Neural cell (in vitro differentiated cells): ENCODE measurements around the gene MAD2L1BP. TPM values are rescaled to one million over a fixed set of nuclear protein-coding genes. Genes with fewer than 3 reads are reported as not detected.

Experiments used
- H2AFZ ChIP-seq: fragments of 200-600, 300-800 bp; sonication (generic), shearing (Covaris generic); 2 replicates; pipeline ENCODE4 v1.6.0; 2014; ENCODE audit warnings: low read depth, mild to moderate bottlenecking, antibody characterized with exemption, low read length, moderate library complexity
- H3F3A ChIP-seq: fragments of 200-600 bp; shearing (Covaris generic); 2 replicates; pipeline ENCODE4 v1.6.1; 2016; ENCODE audit warnings: mild to moderate bottlenecking, moderate library complexity, mixed read lengths, antibody characterized with exemption, low read length; ENCODE audit not compliant: insufficient read depth, poor library complexity, severe bottlenecking
- H3K27ac ChIP-seq: fragments of 200-600, 300-800 bp; sonication (generic), shearing (Covaris generic); 2 replicates; pipeline ENCODE4 v1.5.1; 2014; ENCODE audit warnings: mild to moderate bottlenecking, low read length, moderate library complexity
- H3K27me3 ChIP-seq: fragments of 300-800, 200-600 bp; sonication (generic), shearing (Covaris generic); 2 replicates; pipeline ENCODE4 v1.6.0; 2014; ENCODE audit warnings: mild to moderate bottlenecking, low read depth, low read length, moderate library complexity; ENCODE audit not compliant: insufficient read depth
- H3K36me3 ChIP-seq: fragments of 300-800, 200-600 bp; sonication (generic), shearing (Covaris generic); 2 replicates; pipeline ENCODE4 v1.5.1; 2014; ENCODE audit warnings: mild to moderate bottlenecking, antibody characterized with exemption, low read length, moderate library complexity; ENCODE audit not compliant: insufficient read depth
- H3K4me2 ChIP-seq: fragments of 300-800, 200-600 bp; sonication (generic), shearing (Covaris generic); 2 replicates; pipeline ENCODE4 v1.6.0; 2014; ENCODE audit warnings: mild to moderate bottlenecking, low read length
- H3K4me3 ChIP-seq: fragments of 300-800, 200-600 bp; sonication (generic), shearing (Covaris generic); 2 replicates; pipeline ENCODE4 v1.5.1; 2014; ENCODE audit warnings: mild to moderate bottlenecking, low read length, moderate library complexity
- H3K79me2 ChIP-seq: fragments of 200-600 bp; shearing (Covaris generic); replicated peaks from 2 replicates; pipeline ENCODE4 v1.6.0; 2014; ENCODE audit warnings: mild to moderate bottlenecking, low read length, moderate library complexity; ENCODE audit not compliant: insufficient read depth
- H3K9ac ChIP-seq: fragments of 300-800, 200-600 bp; sonication (generic), shearing (Covaris generic); 2 replicates; pipeline ENCODE4 v1.6.1; 2016; ENCODE audit warnings: mild to moderate bottlenecking, low read length, mixed read lengths
- H3K9me2 ChIP-seq: fragments of 200-600 bp; shearing (Covaris generic); 2 replicates; pipeline ENCODE4 v1.6.1; 2016; ENCODE audit warnings: mild to moderate bottlenecking, low read length, mixed read lengths; ENCODE audit not compliant: insufficient read depth
- H3K9me3 ChIP-seq: fragments of 200-600, 300-800 bp; sonication (generic), shearing (Covaris generic); 2 replicates; pipeline ENCODE4 v1.6.1; 2016; ENCODE audit warnings: mild to moderate bottlenecking, mixed run types, low read length, moderate library complexity, mixed read lengths
- H4K20me1 ChIP-seq: fragments of 200-600 bp; shearing (Covaris generic); 2 replicates; pipeline ENCODE4 v1.6.1; 2016; ENCODE audit warnings: mild to moderate bottlenecking, mixed run types; ENCODE audit not compliant: insufficient read depth
- EP300 ChIP-seq: fragments of 450-650 bp; conservative IDR thresholded peaks from 2 replicates; pipeline ENCODE4 v1.6.1; 2014; ENCODE audit warnings: antibody characterized with exemption, mild to moderate bottlenecking, moderate library complexity; ENCODE audit not compliant: poor library complexity, severe bottlenecking
- EZH2 ChIP-seq: fragments of 200-600, 300-800 bp; shearing (Covaris generic), sonication (generic); IDR thresholded peaks from 2 replicates; pipeline ENCODE4 v1.6.1; 2014; ENCODE audit warnings: antibody characterized with exemption, low read length, borderline replicate concordance, mild to moderate bottlenecking; ENCODE audit not compliant: insufficient read depth, poor library complexity, severe bottlenecking
- MXI1 ChIP-seq: fragments of 450-650 bp; conservative IDR thresholded peaks from 2 replicates; pipeline ENCODE4 v1.6.1; 2014; ENCODE audit warnings: antibody characterized with exemption, mild to moderate bottlenecking; ENCODE audit not compliant: poor library complexity, severe bottlenecking
- POLR2AphosphoS5 ChIP-seq: IDR thresholded peaks from 2 replicates; pipeline ENCODE4 v1.6.1; 2012
- RAD21 ChIP-seq: fragments of 450-650 bp; conservative IDR thresholded peaks from 2 replicates; pipeline ENCODE4 v1.6.1; 2014; ENCODE audit warnings: antibody characterized with exemption, mild to moderate bottlenecking, moderate library complexity
- SMC3 ChIP-seq: fragments of 450-650 bp; conservative IDR thresholded peaks from 2 replicates; pipeline ENCODE4 v1.6.1; 2014; ENCODE audit warnings: antibody characterized with exemption, mild to moderate bottlenecking, moderate library complexity; ENCODE audit not compliant: poor library complexity
- TAF1 ChIP-seq: IDR thresholded peaks from 2 replicates; pipeline ENCODE4 v1.6.1; 2012; ENCODE audit warnings: low read depth
- polyA plus RNA-seq: library from polyadenylated mRNA; depleted of rRNA; stranded (reverse); fragments of >200 nt; gene quantifications from 2 replicates; pipeline ENCODE4 v1.2.3, GENCODE V29; 2014
- TF ChIP-seq, protein P1 (sequence below): IDR thresholded peaks from 2 replicates; pipeline ENCODE4 v1.6.1; 2012; ENCODE audit warnings: borderline replicate concordance
- TF ChIP-seq, protein P2 (sequence below): fragments of 450-650 bp; IDR thresholded peaks from 2 replicates; pipeline ENCODE4 v1.5.1; 2014; ENCODE audit warnings: antibody characterized with exemption, mild to moderate bottlenecking, moderate library complexity; ENCODE audit not compliant: poor library complexity, severe bottlenecking

MAD2L1BP gene
- polyA plus RNA-seq, 1 donor from 2014 or later: 43.2 TPM

DNA sequence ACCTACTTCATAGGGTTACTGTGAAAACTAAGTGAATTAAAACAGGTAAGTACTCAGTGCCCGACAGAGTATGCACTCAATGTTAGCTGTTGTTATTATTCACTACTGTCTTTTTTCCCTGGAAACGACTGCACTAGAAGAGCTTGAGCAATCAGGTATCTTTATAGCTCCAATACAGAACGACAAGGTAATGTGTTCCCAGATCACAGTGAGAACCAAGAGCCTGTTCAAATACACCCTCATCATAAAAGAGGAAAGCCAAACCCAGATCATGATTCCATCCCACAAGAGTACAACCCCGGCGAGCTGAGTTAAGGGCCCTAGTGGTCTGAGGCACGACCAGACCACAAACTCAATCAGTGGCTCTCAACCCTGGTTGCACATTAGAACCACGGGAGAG, 42.1 kb downstream of the MAD2L1BP start:
- Histone ChIP-seq H3K9me2 (no peaks in the 10 kb centered on the region), H3K36me3 (no peaks in the 10 kb centered on the region), H3K9ac (no peak overlapping the region), H3K4me3 (no peak overlapping the region), H3K9me3 (no peaks in the 10 kb centered on the region), H3K79me2 (peaks cover under 1% of the 10 kb centered on the region), H3K27ac (no peak overlapping the region), H2AFZ (no peak overlapping the region), H3K4me2 (no peak overlapping the region), H4K20me1 (no peaks in the 10 kb centered on the region), H3F3A (no peaks in the 10 kb centered on the region), H3K27me3 (no peaks in the 10 kb centered on the region)
- TF ChIP-seq EP300: no peak
- TF ChIP-seq EZH2: no peak
- TF ChIP-seq, protein P1, sequence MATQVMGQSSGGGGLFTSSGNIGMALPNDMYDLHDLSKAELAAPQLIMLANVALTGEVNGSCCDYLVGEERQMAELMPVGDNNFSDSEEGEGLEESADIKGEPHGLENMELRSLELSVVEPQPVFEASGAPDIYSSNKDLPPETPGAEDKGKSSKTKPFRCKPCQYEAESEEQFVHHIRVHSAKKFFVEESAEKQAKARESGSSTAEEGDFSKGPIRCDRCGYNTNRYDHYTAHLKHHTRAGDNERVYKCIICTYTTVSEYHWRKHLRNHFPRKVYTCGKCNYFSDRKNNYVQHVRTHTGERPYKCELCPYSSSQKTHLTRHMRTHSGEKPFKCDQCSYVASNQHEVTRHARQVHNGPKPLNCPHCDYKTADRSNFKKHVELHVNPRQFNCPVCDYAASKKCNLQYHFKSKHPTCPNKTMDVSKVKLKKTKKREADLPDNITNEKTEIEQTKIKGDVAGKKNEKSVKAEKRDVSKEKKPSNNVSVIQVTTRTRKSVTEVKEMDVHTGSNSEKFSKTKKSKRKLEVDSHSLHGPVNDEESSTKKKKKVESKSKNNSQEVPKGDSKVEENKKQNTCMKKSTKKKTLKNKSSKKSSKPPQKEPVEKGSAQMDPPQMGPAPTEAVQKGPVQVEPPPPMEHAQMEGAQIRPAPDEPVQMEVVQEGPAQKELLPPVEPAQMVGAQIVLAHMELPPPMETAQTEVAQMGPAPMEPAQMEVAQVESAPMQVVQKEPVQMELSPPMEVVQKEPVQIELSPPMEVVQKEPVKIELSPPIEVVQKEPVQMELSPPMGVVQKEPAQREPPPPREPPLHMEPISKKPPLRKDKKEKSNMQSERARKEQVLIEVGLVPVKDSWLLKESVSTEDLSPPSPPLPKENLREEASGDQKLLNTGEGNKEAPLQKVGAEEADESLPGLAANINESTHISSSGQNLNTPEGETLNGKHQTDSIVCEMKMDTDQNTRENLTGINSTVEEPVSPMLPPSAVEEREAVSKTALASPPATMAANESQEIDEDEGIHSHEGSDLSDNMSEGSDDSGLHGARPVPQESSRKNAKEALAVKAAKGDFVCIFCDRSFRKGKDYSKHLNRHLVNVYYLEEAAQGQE: no peak
- TF ChIP-seq POLR2AphosphoS5: no peak
- TF ChIP-seq TAF1: no peak
- no peak for TF ChIP-seq SMC3
- TF ChIP-seq, protein P2, sequence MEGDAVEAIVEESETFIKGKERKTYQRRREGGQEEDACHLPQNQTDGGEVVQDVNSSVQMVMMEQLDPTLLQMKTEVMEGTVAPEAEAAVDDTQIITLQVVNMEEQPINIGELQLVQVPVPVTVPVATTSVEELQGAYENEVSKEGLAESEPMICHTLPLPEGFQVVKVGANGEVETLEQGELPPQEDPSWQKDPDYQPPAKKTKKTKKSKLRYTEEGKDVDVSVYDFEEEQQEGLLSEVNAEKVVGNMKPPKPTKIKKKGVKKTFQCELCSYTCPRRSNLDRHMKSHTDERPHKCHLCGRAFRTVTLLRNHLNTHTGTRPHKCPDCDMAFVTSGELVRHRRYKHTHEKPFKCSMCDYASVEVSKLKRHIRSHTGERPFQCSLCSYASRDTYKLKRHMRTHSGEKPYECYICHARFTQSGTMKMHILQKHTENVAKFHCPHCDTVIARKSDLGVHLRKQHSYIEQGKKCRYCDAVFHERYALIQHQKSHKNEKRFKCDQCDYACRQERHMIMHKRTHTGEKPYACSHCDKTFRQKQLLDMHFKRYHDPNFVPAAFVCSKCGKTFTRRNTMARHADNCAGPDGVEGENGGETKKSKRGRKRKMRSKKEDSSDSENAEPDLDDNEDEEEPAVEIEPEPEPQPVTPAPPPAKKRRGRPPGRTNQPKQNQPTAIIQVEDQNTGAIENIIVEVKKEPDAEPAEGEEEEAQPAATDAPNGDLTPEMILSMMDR: no peak
- no peak for TF ChIP-seq MXI1
- TF ChIP-seq RAD21: no peak

- no peaks in the 10 kb centered on the region for H3K36me3 ChIP-seq
- H3K27me3 ChIP-seq: no peaks in the 10 kb centered on the region
- TF ChIP-seq, protein P1: no peak
- no peaks in the 10 kb centered on the region for H3F3A ChIP-seq
- H2AFZ ChIP-seq: no peak overlapping the region
- H3K4me2 ChIP-seq: no peak overlapping the region
- peaks cover 6% of the 10 kb centered on the region for H3K79me2 ChIP-seq
- no peaks in the 10 kb centered on the region for H3K9me2 ChIP-seq
- no peaks in the 10 kb centered on the region for H4K20me1 ChIP-seq
- no peak overlapping the region for H3K27ac ChIP-seq
- H3K4me3 ChIP-seq: no peak overlapping the region
- no peaks in the 10 kb centered on the region for H3K9me3 ChIP-seq
- H3K9ac ChIP-seq: no peak overlapping the region
Observed at GRCh38 chr6:43678341-43678740, 42.7 kb downstream of the MAD2L1BP start.
